ENCODE results near the gene MFSD11. TPM values are rescaled to one million over a fixed set of nuclear protein-coding genes. Genes with fewer than 3 reads are reported as not detected.

The MFSD11 gene
- total and polyA plus RNA-seq, 2 of the 8 experiments (the other 6 are each of a cell fraction or from before 2014, with no cell fraction given), result 17.7 to 19.8 TPM

- no peak for TF ChIP-seq CHD7 (IDR thresholded peaks at IDR 0.05; ENCODE audit: insufficient replicate concordance, low read length)
- TF ChIP-seq ASH2L (IDR thresholded peaks at IDR 0.05; ENCODE audit: low read length), result no peak
- TF ChIP-seq SP1 (IDR thresholded peaks at IDR 0.05; ENCODE audit: low read depth, low read length), result no peak
- no peak for TF ChIP-seq NRF1 (IDR thresholded peaks at IDR 0.05; ENCODE audit: low read depth, low read length)
- no peak for TF ChIP-seq TEAD4 (IDR thresholded peaks at IDR 0.05; ENCODE audit: low read depth, low read length)
- TF ChIP-seq RXRA (IDR thresholded peaks at IDR 0.05; ENCODE audit: insufficient read depth, low read depth, low read length), result no peak
- no peak for TF ChIP-seq FOSL1 (IDR thresholded peaks at IDR 0.05; ENCODE audit: insufficient read depth, low read depth, low read length)
- TF ChIP-seq KDM1A (IDR thresholded peaks at IDR 0.05; ENCODE audit: borderline replicate concordance, low read length), result no peak
- TF ChIP-seq TAF7 (optimal IDR thresholded peaks at IDR 0.05; ENCODE audit: borderline replicate concordance, low read depth, low read length), result no peak
- no peak for TF ChIP-seq SRF (IDR thresholded peaks at IDR 0.05; ENCODE audit: low read depth, low read length)
- no peak for TF ChIP-seq EGR1 (IDR thresholded peaks at IDR 0.05; ENCODE audit: borderline replicate concordance, low read depth, low read length)
- no peak for TF ChIP-seq TCF12 (IDR thresholded peaks at IDR 0.05; ENCODE audit: low read depth, low read length)
- no peak for TF ChIP-seq POLR2A (IDR thresholded peaks at IDR 0.05; ENCODE audit: control extremely low read depth in 1 of 2, low read depth in 2 of 2, low read length in 2 of 2)
- no peak for TF ChIP-seq KDM4A (IDR thresholded peaks at IDR 0.05; ENCODE audit: low read depth, low read length, severe bottlenecking)
Observed at GRCh38 chr17:76783146-76783545, 45.2 kb downstream of the MFSD11 start (continued).
